ENCODE results near the gene ADAMTS12.
"Not testable (repeated sequence)": the region's sequence is repeated elsewhere in the genome, so short reads cannot be mapped to it uniquely, and the experiment has no call there.

The ADAMTS12 gene

GRCh38 chr5:33536802-33537201 is 355.0 kb downstream of the ADAMTS12 start:
- DNase-seq (ENCODE audit: low read depth in 2 of 2) = no peak

GRCh38 chr5:33531824-33532223 is 360.0 kb downstream of the ADAMTS12 start:
- no peak for DNase-seq (ENCODE audit: low read depth in 2 of 2)

GRCh38 chr5:33531037-33531298 is 360.8 kb downstream of the ADAMTS12 start:
- no peak for DNase-seq (ENCODE audit: low read depth in 2 of 2)

- no peak for DNase-seq (ENCODE audit: low read depth in 2 of 2)
Measured at GRCh38 chr5:33530183-33531036, 361.4 kb downstream of the ADAMTS12 start.

GRCh38 chr5:33527696-33528095 is 364.1 kb downstream of the ADAMTS12 start:
- no peak for DNase-seq (ENCODE audit: low read depth in 2 of 2)

- no peak for DNase-seq (ENCODE audit: low read depth in 2 of 2)
Measured at GRCh38 chr5:33526755-33527154, 365.0 kb downstream of the ADAMTS12 start.

GRCh38 chr5:33524476-33524875 is 367.3 kb downstream of the ADAMTS12 start:
- no peak for DNase-seq (ENCODE audit: low read depth in 2 of 2)

GRCh38 chr5:33523208-33523771 is 368.5 kb downstream of the ADAMTS12 start:
- no peak for DNase-seq (ENCODE audit: low read depth in 2 of 2)

GRCh38 chr5:33516421-33516820 is 375.4 kb downstream of the ADAMTS12 start:
- DNase-seq (ENCODE audit: low read depth in 2 of 2) = no peak

- DNase-seq (ENCODE audit: low read depth in 2 of 2) = not testable (repeated sequence)
Measured at GRCh38 chr5:33515366-33515765, 376.4 kb downstream of the ADAMTS12 start.

- DNase-seq (ENCODE audit: low read depth in 2 of 2) = no peak
Measured at GRCh38 chr5:33513462-33514185, 378.2 kb downstream of the ADAMTS12 start.

GRCh38 chr5:33509036-33509435 is 382.8 kb downstream of the ADAMTS12 start:
- no peak for DNase-seq (ENCODE audit: low read depth in 2 of 2)

- DNase-seq (ENCODE audit: low read depth in 2 of 2) = no peak
Measured at GRCh38 chr5:33507426-33507825, 384.4 kb downstream of the ADAMTS12 start.

- no peak for DNase-seq (ENCODE audit: low read depth in 2 of 2)
Measured at GRCh38 chr5:33504570-33504969, 387.2 kb downstream of the ADAMTS12 start.

GRCh38 chr5:33501899-33502298 is 389.9 kb downstream of the ADAMTS12 start:
- DNase-seq (ENCODE audit: low read depth in 2 of 2) = no peak

GRCh38 chr5:33501260-33501659 is 390.5 kb downstream of the ADAMTS12 start:
- no peak for DNase-seq (ENCODE audit: low read depth in 2 of 2)

- DNase-seq (ENCODE audit: low read depth in 2 of 2) = no peak
Measured at GRCh38 chr5:33494466-33494865, 397.3 kb downstream of the ADAMTS12 start.

- no peak for DNase-seq (ENCODE audit: low read depth in 2 of 2)
Measured at GRCh38 chr5:33491941-33492340, 399.8 kb downstream of the ADAMTS12 start.

GRCh38 chr5:33490071-33490665 is 401.6 kb downstream of the ADAMTS12 start:
- DNase-seq (ENCODE audit: low read depth in 2 of 2) = no peak

GRCh38 chr5:33489481-33490067 is 402.2 kb downstream of the ADAMTS12 start:
- no peak for DNase-seq (ENCODE audit: low read depth in 2 of 2)

- no peak for DNase-seq (ENCODE audit: low read depth in 2 of 2)
Measured at GRCh38 chr5:33488558-33489355, 403.0 kb downstream of the ADAMTS12 start.
